Keratinocyte (primary cell): ENCODE results near the gene PLA2G12B. TPM values are rescaled to one million over a fixed set of nuclear protein-coding genes. Genes with fewer than 3 reads are reported as not detected.
"Not testable (repeated sequence)": the region's sequence is repeated elsewhere in the genome, so short reads cannot be mapped to it uniquely, and the experiment has no call there.

Source experiments
- DNase-seq: peaks from one replicate; pipeline ENCODE4 v3.0.0-alpha.2; 2011; ENCODE audit warnings: low read depth, missing footprints, low spot score
- FAIRE-seq: peaks from 2 replicates; lab custom pipeline; 2011; peaks lifted over from hg19 to GRCh38; lab: Jason Lieb, UNC
- H2AFZ ChIP-seq: 2 replicates; pipeline ENCODE4 v1.6.0; 2012; ENCODE audit warnings: low read length, control low read depth, inconsistent platforms; ENCODE audit not compliant: control insufficient read depth
- H3K27ac ChIP-seq: 2 replicates; pipeline ENCODE4 v1.5.1; 2011; ENCODE audit warnings: low read length; ENCODE audit not compliant: control insufficient read depth, insufficient read depth
- H3K27me3 ChIP-seq: 3 replicates; pipeline ENCODE4 v1.6.0; 2011; ENCODE audit warnings: low read length; ENCODE audit not compliant: control insufficient read depth, insufficient read depth; ENCODE audit errors: extremely low read depth
- H3K36me3 ChIP-seq, 2 experiments: 2 replicates in 1 of 2; 3 replicates in 1 of 2; pipeline ENCODE4 v1.5.1; 2011; ENCODE audit warnings: low read length in 2 of 2, mild to moderate bottlenecking in 1 of 2; ENCODE audit not compliant: control insufficient read depth in 2 of 2, insufficient read depth in 2 of 2; ENCODE audit errors: extremely low read depth in 1 of 2
- H3K4me1 ChIP-seq: 3 replicates; pipeline ENCODE4 v1.5.1; 2011; ENCODE audit warnings: low read length; ENCODE audit not compliant: control insufficient read depth, insufficient read depth; ENCODE audit errors: extremely low read depth
- H3K4me2 ChIP-seq: 3 replicates; pipeline ENCODE4 v1.6.0; 2011; ENCODE audit warnings: low read depth, low read length; ENCODE audit not compliant: control insufficient read depth, insufficient read depth; ENCODE audit errors: extremely low read depth
- H3K4me3 ChIP-seq, 3 experiments: fragments of 200-600 bp in 1 of 3; sonication (generic) in 1 of 3; 2 replicates in 2 of 3; 3 replicates in 1 of 3; pipeline ENCODE4 v1.5.1; 2011 to 2016; ENCODE audit warnings: low read length in 3 of 3, mild to moderate bottlenecking in 3 of 3, control low read depth in 2 of 3, inconsistent platforms in 1 of 3, low read depth in 1 of 3, mixed read lengths in 1 of 3, mixed run types in 1 of 3, moderate library complexity in 1 of 3; ENCODE audit not compliant: control insufficient read depth in 2 of 3, insufficient read depth in 2 of 3; ENCODE audit errors: extremely low read depth in 1 of 3
- H3K79me2 ChIP-seq: 2 replicates; pipeline ENCODE4 v1.6.0; 2012; ENCODE audit warnings: low read length; ENCODE audit not compliant: control insufficient read depth, insufficient read depth
- H3K9ac ChIP-seq: 3 replicates; pipeline ENCODE4 v1.6.0; 2011; ENCODE audit warnings: low read length; ENCODE audit not compliant: control insufficient read depth, insufficient read depth; ENCODE audit errors: extremely low read depth
- H3K9me1 ChIP-seq: 3 replicates; pipeline ENCODE4 v1.6.0; 2011; ENCODE audit warnings: low read length; ENCODE audit not compliant: control insufficient read depth, insufficient read depth; ENCODE audit errors: extremely low read depth
- H3K9me3 ChIP-seq: 2 replicates; pipeline ENCODE4 v1.5.1; 2012; ENCODE audit warnings: low read depth, low read length; ENCODE audit not compliant: control insufficient read depth
- H4K20me1 ChIP-seq: 3 replicates; pipeline ENCODE4 v1.6.0; 2011; ENCODE audit warnings: low read length; ENCODE audit not compliant: control insufficient read depth, insufficient read depth; ENCODE audit errors: extremely low read depth
- CTCF ChIP-seq, 3 experiments: IDR thresholded peaks in 1 of 3; conservative IDR thresholded peaks in 1 of 3; optimal IDR thresholded peaks in 1 of 3; 2 replicates in 2 of 3; 3 replicates in 1 of 3; pipeline versions ENCODE3 to v1.5.1; 2011; ENCODE audit warnings: low read length in 3 of 3, mild to moderate bottlenecking in 3 of 3, moderate library complexity in 2 of 3, control low read depth in 1 of 3, inconsistent platforms in 1 of 3; ENCODE audit not compliant: insufficient read depth in 2 of 3; ENCODE audit errors: extremely low read depth in 1 of 3
- EZH2 ChIP-seq: IDR thresholded peaks from one replicate; pipeline ENCODE4 v1.6.1; 2012; ENCODE audit warnings: inconsistent platforms, mild to moderate bottlenecking, low read length, moderate library complexity
- dilution Hi-C: fragments of 300-500 bp; cut with MboI; formaldehyde crosslinking; loops from one replicate; pipeline ENCODE4 v1.7.0; 2020; ENCODE audit warnings: low sequenced_read_pairs; ENCODE audit not compliant: extremely low pct_ligation_motif_present
- polyA plus RNA-seq, 5 experiments: library from polyadenylated mRNA; depleted of rRNA in 3 of 5; stranded (reverse) in 3 of 5; stranded (forward) in 1 of 5; unstranded in 1 of 5; fragments of >200 nt; gene quantifications; 1 replicate in 1 of 5; 2 replicates in 3 of 5; 3 replicates in 1 of 5; pipeline versions ENCODE4 v1.2.1 to v1.2.3, GENCODE V29; 2011 to 2012; ENCODE audit warnings: missing spikeins in 2 of 5, low read depth in 1 of 5, low replicate concordance in 1 of 5

The PLA2G12B gene
- polyA plus RNA-seq, 1 donor (not counting 4 experiments of a cell fraction or from before 2014, with no cell fraction given): not detected

GRCh38 chr10:72984618-72985017 is 30.0 kb upstream of the PLA2G12B start:
- FAIRE-seq, H3K27ac ChIP-seq, H2AFZ ChIP-seq, H3K36me3 ChIP-seq, H3K9me1 ChIP-seq, H3K79me2 ChIP-seq, H3K4me2 ChIP-seq, dilution Hi-C loops, DNase-seq, H3K4me3 ChIP-seq, H4K20me1 ChIP-seq, H3K9ac ChIP-seq, H3K9me3 ChIP-seq, H3K27me3 ChIP-seq: not testable (repeated sequence)
- peaks cover 19% of the 10 kb centered on the region for H3K4me1 ChIP-seq

GRCh38 chr10:72981882-72982529 is 27.4 kb upstream of the PLA2G12B start:
- Histone ChIP-seq H3K79me2 (no peaks in the 10 kb centered on the region), H3K9me1 (no peaks in the 10 kb centered on the region), H3K27ac (no peak overlapping the region), H3K36me3 (no peaks in the 10 kb centered on the region), H3K4me1 (peaks cover 19% of the 10 kb centered on the region), H2AFZ (no peak overlapping the region), H3K4me2 (no peak overlapping the region), H3K4me3 (no peak overlapping the region), H4K20me1 (no peaks in the 10 kb centered on the region), H3K9ac (no peak overlapping the region), H3K27me3 (no peaks in the 10 kb centered on the region), H3K9me3 (no peaks in the 10 kb centered on the region)
- no peak for TF ChIP-seq EZH2
- no peak for TF ChIP-seq CTCF (optimal IDR thresholded peaks at IDR 0.05 in 1 of 3, IDR thresholded peaks at IDR 0.05 in 1 of 3, conservative IDR thresholded peaks at IDR 0.05 in 1 of 3; ENCODE audit: extremely low read depth in 1 of 3, insufficient read depth in 2 of 3, low read length in 3 of 3)
- DNase-seq (peak; percentile 36), FAIRE-seq (no peak)
- dilution Hi-C loops: no loop called here
